Omental fat pad (tissue), 4 donors: ENCODE measurements around the gene IFNA2. TPM values are rescaled to one million over a fixed set of nuclear protein-coding genes. Genes with fewer than 3 reads are reported as not detected.

ENCODE experiments used
- ATAC-seq: fragments of 150-250 bp; one replicate; pipeline ENCODE4 v1.9.1; 2016; ENCODE audit warnings: mild to moderate bottlenecking, moderate library complexity; ENCODE audit not compliant: low FRiP score
- DNase-seq: peaks from one replicate; pipeline ENCODE4 v3.0.0-alpha.2; 2019; ENCODE audit warnings: low spot score
- CTCF ChIP-seq, 3 donors: fragments of 450-650 bp; IDR thresholded peaks; one replicate each; pipeline ENCODE4 v1.5.1; 2016 to 2017; ENCODE audit warnings: antibody characterized with exemption in 3 of 3, mild to moderate bottlenecking in 3 of 3, moderate library complexity in 2 of 3
- total RNA-seq, 4 donors: library from RNA; depleted of rRNA; stranded (reverse); fragments of >200 nt; gene quantifications; one replicate each; pipeline ENCODE4 v1.1.0, GENCODE V29; 2016

IFNA2 gene
- total RNA-seq, 4 donors from 2014 or later = 0.75 TPM; not detected in 3

GRCh38 chr9:21348430-21348970 is 36.7 kb downstream of the IFNA2 start:
- DNase-seq (no peak), ATAC-seq (no peak)
- TF ChIP-seq CTCF (IDR thresholded peaks at IDR 0.05) = no peak

GRCh38 chr9:21340735-21341134 is 44.5 kb downstream of the IFNA2 start:
- ATAC-seq = no peak
- DNase-seq = no peak
- TF ChIP-seq CTCF (IDR thresholded peaks at IDR 0.05) = no peak

GRCh38 chr9:21336457-21336856 is 48.7 kb downstream of the IFNA2 start:
- DNase-seq (no peak), ATAC-seq (no peak)
- no peak for TF ChIP-seq CTCF (IDR thresholded peaks at IDR 0.05)

- ATAC-seq (peak; percentile 97), DNase-seq (peak; percentile 54)
- TF ChIP-seq CTCF (IDR thresholded peaks at IDR 0.05) = no peak
These were observed 50.2 kb downstream of the IFNA2 start, which contains the start of gene KLHL9 for GRCh38 chr9:21334701-21335632. Gene KLHL9 (minus strand): TSS chr9:21335404. CDS start chr9:21334859, 545 bp downstream.

Other genes starting within 250 kb of the IFNA2 start
- not detected for gene IFNW1, start 243.6 kb downstream of the IFNA2 start, total RNA-seq
- not detected for gene IFNA21, start 218.7 kb downstream of the IFNA2 start, total RNA-seq
- not detected for gene IFNA4, start 197.8 kb downstream of the IFNA2 start, total RNA-seq
- gene IFNA7, start 183.2 kb downstream of the IFNA2 start, total RNA-seq = not detected
- not detected for gene IFNA10, start 178.3 kb downstream of the IFNA2 start, total RNA-seq
- gene IFNA16, start 168.1 kb downstream of the IFNA2 start, total RNA-seq = not detected
- not detected for gene IFNA17, start 157.2 kb downstream of the IFNA2 start, total RNA-seq
- gene IFNA14, start 145.4 kb downstream of the IFNA2 start, total RNA-seq = not detected
- gene IFNA5, start 80.1 kb downstream of the IFNA2 start, total RNA-seq = under 1 TPM in 1 of 4 donors, not detected in 3; 0.84 TPM
- gene KLHL9, start 50.0 kb downstream of the IFNA2 start, total RNA-seq = 10 to 100 TPM; 17.7 to 30.7 (median 19.4) TPM
- not detected for gene IFNA6, start 34.5 kb downstream of the IFNA2 start, total RNA-seq
- gene IFNA13, start 17.3 kb downstream of the IFNA2 start, total RNA-seq = not detected
- not detected for gene IFNA8, start 23.7 kb upstream of the IFNA2 start, total RNA-seq
- gene IFNA1, start 55.0 kb upstream of the IFNA2 start, total RNA-seq = not detected
- gene IFNE, start 96.9 kb upstream of the IFNA2 start, total RNA-seq = 1 to 10 TPM in 2 of 4 donors, not detected in 2; 1.7 to 1.8 TPM